GOT3 (cell line): ENCODE data around the gene PRDM2.
A peak's percentile ranks its signal among the peaks of the same experiment; 100 is the strongest.
"Not testable (repeated sequence)": the region's sequence is repeated elsewhere in the genome, so short reads cannot be mapped to it uniquely, and the experiment has no call there.

ENCODE experiments used
- DNase-seq: peaks from one replicate; lab custom pipeline; 2025; ENCODE audit warnings: mixed read lengths; lab: John Stamatoyannopoulos, UW

The PRDM2 gene, protein sequence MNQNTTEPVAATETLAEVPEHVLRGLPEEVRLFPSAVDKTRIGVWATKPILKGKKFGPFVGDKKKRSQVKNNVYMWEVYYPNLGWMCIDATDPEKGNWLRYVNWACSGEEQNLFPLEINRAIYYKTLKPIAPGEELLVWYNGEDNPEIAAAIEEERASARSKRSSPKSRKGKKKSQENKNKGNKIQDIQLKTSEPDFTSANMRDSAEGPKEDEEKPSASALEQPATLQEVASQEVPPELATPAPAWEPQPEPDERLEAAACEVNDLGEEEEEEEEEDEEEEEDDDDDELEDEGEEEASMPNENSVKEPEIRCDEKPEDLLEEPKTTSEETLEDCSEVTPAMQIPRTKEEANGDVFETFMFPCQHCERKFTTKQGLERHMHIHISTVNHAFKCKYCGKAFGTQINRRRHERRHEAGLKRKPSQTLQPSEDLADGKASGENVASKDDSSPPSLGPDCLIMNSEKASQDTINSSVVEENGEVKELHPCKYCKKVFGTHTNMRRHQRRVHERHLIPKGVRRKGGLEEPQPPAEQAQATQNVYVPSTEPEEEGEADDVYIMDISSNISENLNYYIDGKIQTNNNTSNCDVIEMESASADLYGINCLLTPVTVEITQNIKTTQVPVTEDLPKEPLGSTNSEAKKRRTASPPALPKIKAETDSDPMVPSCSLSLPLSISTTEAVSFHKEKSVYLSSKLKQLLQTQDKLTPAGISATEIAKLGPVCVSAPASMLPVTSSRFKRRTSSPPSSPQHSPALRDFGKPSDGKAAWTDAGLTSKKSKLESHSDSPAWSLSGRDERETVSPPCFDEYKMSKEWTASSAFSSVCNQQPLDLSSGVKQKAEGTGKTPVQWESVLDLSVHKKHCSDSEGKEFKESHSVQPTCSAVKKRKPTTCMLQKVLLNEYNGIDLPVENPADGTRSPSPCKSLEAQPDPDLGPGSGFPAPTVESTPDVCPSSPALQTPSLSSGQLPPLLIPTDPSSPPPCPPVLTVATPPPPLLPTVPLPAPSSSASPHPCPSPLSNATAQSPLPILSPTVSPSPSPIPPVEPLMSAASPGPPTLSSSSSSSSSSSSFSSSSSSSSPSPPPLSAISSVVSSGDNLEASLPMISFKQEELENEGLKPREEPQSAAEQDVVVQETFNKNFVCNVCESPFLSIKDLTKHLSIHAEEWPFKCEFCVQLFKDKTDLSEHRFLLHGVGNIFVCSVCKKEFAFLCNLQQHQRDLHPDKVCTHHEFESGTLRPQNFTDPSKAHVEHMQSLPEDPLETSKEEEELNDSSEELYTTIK (N-terminal part only)

DNA sequence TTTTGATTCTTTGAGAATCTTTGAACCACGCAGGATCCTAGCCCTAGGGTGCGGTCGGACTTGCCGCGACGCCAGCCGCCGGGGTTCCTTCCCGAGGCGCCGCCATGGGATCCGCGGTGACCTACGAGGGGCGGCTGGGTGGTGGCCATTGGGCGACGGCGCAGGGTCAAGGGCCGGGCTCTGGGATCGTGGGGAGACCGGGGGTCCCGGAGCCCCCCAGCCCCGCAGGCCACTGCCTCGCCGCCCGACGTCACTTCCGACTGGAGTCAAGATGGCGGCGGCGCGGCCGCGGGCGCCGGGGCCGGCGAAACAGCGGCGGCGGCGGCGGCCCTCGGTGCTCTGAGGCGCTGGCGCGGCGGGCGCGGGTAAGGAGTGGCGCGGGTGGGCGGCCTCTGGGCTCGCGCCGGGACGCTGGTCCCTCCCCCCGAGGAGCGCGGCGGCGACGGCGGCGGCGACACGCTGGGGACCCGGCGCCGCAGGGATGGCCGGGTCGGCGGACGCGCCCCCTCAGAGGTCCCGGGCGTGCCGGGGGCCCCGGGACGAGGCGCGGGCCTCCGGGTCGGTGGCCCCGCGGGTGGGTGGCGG, at the start of gene PRDM2:
TSS of gene PRDM2 (plus strand) at position 253 of the 585 bp plus-strand sequence. CDS start 15,418 bp downstream, outside the sequence.
- DNase-seq, result peak; percentile 20

DNA sequence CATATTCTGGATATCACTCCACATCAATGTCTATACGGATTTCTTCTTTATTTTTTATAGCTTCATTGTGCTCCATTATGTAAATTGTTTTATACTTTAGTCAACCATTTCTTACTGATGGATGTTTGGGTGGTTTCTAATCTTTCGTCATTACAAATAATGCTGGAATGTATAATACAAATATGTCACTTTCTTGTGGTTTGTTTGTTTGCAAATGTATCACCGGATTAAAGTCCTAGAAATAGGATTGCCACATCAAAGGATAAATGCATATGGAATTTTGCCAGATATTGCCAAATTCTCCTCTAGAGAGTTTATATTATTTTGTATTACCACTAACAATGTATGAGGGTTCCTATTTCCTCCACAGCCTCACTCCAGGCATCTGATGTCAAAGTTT, 48.7 kb upstream of the PRDM2 start:
- no peak for DNase-seq

DNA sequence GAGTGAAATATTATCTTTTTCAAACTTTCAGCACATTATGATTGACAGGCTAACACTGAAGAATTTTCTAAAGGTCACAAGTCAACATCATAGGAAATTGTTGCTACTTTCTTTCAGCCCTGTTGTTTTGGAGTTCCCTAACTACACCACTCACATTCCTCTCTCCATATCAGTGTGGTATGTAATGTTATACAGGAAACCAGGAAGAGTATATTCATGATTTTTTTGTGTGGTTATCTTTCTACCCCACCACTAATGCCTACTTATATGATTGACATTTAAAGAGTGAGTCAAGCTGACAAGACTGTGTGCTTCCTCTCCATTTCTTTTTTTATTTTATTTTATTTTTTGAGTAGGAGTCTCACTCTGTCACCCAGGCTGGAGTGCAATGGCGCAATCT, 47.8 kb upstream of the PRDM2 start:
- no peak for DNase-seq

DNA sequence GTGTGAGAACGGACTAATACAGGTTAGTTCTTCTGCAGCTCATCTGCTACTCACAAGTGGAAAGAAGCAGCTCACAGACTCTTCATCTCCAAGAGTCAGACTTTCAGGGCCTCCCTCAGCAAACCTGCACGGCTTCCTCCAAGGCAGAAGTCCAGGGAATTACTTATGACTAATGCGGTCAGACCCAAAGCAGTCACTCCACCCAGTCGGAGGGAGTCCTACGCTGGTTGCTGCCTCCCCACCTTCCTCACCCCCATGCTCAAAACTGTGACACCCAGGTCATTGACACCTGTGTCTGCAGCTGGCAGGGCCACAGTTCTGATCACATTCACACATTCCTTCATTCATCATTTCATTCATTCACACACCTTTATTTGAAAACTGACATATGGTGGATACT, 38.4 kb upstream of the PRDM2 start:
- DNase-seq, result no peak

DNA sequence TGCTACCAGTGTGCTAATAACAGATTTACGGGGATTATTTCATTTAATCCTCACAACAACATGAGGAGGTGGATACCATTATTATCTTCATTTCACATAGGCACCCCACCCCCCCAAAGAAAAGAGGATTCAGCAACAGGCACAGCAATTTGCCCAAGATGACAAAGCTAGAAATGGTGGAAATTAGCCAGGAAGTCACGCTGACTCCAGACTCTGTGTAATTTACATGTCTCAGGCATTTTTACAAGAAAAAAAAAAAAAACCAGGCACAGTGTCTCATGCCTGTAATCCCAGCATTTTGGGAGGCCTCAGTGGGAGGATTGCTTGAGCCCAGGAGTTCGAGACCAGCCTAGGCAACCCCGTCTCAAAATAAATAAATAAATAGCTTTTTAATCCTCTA, 37.5 kb upstream of the PRDM2 start:
- DNase-seq, result no peak

DNA sequence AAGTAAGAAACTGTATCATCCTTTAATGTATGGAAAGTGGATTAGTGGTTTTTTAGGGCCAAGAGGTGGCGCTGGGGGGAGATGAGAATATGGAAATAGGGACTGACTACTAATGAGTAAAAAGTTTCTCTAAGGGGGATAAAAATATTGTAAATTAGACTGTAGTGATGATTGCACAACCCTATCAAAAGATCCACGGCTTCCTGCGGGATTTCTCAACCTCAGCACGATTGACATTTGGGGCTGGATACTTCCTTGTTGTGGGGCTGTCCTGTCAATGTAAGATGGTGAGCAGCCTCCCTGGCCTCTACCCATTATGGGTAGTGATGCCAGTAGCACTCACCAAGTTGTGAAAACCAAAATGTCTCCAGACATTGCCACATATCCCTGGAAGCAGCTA, 36.0 kb upstream of the PRDM2 start:
- no peak for DNase-seq

DNA sequence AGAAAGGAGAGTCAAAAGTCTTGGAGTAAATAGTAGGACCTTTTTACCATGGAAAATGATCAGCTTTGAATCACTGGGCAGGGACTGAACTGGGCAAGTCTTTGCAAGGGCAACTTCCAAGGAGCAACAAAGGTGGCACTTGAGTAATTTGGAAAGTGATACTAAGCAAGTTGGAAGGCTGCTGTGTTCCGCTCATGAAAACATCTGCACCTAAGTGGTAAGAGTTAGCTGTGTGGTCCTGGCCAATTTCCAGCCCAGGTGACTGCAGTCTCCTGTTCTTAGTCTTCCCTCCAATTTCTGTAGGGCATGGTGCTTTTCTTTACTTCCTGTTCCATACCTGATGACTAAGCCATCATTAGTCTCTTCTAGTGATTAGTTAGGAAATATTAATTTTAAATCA, 35.5 kb upstream of the PRDM2 start:
- no peak for DNase-seq

DNA sequence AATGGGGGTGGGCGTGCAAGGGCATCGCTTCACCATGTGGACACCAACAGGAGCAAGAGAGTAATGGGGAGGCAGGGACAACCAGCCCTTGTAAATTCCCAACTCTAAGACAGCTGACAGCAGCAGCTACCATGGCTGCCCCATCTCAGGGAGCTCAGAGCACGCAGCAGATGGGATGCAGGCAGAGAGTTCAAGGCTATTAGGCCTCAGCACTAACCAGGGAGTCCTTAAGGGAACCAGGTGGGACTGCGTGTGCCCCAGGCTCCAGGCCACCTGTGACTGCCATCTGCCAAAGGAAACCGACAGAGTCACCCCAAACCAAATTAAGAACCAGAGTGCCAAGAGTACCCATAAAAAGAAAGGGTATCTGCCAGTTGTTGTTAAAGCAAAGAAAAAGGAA, 33.7 kb upstream of the PRDM2 start:
- DNase-seq, result no peak

DNA sequence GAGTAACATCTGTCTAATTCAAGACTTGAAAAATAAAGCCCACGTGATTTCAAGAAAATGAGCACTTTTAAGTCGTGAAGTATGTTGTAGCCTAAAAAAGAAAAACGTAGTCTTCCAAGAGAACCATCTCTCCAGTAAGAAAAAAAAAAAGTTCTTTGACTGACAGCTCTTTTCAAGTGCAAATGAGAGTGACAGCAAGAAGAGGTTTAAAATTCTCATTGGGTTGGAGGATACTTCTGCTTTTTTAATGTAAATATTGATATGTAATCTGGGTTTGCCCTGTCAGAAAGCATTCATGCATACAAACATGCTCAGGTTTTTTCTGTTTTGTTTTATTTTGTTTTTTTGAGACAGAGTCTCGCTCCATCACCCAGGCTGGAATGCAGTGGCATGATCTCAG, 32.3 kb upstream of the PRDM2 start:
- DNase-seq, result no peak

DNA sequence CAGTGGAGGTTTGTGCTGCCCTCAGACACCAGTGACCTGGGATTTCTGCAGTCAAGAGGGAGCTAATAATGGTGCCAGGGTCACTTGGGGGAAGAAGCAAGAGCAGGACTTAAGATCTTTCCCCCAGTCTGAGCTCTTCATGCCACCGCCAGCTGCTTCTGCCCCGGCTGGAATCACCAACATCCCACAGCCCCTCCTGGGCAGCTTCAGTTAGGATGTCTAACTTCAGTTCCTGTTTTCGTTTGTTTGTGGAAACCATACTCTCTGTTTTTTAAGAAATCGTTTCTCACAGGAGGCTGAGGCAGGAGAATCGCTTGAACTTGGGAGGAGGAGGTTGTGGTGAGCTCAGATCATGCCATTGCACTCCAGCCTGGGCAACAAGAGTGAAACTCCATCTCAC, 25.6 kb upstream of the PRDM2 start:
- DNase-seq, result no peak

DNA sequence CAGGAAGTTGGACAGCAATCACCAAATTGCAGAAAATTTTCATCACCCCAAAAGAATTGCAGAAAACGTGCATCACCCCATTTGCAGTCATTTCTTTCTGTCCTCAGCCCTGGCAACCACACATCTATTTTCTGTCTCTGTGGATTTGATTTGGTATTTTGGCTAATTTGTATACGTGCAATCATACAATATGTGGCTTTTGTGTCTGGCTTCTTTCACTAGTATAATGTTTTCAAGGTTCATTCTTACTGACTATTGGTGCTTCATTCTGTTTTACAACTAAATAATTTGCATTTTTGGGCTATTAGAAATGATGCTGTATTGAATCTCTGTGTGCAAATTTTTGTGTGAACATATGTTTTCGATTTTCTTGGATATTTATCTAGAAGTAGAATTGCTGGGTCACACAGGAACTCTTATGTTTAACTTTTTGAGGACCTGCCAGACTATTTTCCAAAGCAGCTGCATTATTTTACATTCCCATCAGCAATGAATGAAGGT, 24.8 kb upstream of the PRDM2 start:
- no peak for DNase-seq

DNA sequence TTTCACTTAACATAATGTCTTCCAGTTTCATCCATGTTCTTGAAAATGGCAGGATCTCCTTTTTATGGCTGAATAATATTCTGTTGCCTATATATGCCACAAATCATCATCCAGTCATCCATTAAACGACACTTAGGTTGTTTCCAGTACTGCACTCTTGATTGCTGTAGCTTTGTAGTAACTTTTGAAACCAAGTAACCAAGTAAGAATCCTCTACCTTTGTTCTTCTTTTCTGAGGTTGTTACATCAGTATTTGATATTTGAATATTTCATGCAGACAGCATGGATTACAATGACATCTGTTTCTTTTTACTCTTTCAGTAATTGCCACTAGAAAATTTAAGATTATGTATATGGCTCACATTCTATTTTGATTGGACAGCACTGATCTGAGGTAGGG, 22.1 kb upstream of the PRDM2 start:
- DNase-seq, result no peak

DNA sequence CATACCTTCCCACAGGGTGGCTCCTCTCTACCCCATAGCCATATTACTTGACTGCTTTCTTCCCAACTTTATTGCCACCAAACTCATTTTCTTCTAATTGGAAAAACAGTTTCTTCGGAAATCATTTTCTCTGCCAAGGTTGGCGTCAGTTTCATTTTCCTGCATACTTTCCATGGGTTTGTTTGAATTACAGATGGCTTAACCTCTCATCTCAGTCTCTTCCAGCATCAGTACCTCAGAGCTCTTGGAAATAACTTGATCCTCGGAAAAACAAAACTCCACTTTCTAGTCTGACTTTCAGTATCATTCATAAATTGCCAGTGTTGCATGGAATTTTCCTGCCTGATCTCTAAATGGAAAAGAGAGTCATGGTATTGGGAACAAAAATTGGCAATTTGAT, 20.3 kb upstream of the PRDM2 start:
- DNase-seq, result no peak

DNA sequence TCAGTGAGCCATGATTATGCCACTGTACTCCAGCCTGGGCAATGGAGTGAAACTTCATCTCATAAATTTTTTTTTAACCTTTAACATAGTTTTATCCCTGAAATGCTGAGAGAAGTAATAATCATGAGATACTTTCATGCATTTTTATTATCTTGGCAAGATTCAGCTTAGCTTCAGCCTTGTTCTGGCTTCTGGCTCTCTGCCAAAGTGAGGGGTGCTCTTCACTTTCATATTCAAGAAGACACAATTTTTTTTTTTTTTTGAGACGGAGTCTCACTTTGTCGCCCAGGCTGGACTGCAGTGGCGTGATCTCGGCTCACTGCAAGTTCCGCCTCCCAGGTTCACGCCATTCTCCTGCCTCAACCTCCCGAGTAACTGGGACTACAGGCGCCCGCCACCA, 19.4 kb upstream of the PRDM2 start:
- not testable (repeated sequence) for DNase-seq

DNA sequence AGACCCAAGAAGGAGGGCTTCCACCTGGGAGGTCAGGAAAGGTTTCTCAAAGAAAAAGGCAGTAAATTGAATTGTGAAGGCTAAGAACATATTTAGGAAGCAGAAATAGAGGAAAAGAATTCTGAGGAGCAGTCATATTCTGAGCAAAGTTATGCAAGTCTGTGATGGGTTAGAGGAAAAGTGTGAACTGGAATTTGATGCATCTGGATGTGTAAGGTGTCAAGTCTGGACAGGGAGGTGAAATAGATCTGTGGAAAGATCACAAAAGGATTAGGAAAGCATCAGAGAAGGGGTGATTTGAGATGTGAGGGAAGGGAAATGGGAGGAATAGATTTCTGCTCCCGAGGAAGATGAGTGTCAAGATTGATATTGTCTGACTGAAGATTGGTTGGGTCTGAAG, 18.1 kb upstream of the PRDM2 start:
- no peak for DNase-seq

DNA sequence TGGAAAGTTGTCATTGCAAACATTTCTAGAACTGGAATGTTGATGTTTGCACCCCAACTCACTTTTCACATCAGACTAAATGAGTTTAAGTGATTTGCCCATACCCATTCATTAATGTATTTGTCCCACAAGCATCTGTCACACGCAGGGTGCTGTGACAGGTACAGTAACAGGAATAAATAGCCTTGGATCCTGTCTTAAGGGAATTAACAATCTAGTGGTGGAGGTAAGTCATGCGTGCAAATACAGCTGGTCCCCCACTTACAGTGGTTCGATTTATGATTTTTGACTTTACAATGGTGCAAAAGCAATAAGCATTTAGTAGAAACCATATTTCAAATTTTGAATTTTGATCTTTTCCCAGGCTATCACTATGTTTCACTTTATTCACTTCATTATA, 17.5 kb upstream of the PRDM2 start:
- no peak for DNase-seq

DNA sequence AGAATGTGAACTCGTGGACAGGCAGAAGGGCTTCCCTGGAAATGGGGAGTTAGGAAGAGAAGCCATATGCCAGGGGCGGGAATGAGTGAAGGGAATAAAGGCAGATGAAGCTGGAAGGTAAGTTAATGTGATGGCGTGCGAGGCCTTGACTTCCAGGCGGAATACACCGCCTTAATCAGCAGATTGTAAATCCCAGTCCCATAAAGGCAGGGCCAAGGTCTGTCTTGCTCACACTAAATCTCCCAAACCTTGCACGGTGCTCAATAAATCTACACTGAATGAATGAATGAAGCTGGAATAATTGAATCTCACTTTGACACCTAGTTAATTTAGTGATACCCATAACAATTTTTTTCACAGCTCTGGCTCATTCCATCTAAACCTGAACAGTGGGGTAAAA, 16.8 kb upstream of the PRDM2 start:
- no peak for DNase-seq

DNA sequence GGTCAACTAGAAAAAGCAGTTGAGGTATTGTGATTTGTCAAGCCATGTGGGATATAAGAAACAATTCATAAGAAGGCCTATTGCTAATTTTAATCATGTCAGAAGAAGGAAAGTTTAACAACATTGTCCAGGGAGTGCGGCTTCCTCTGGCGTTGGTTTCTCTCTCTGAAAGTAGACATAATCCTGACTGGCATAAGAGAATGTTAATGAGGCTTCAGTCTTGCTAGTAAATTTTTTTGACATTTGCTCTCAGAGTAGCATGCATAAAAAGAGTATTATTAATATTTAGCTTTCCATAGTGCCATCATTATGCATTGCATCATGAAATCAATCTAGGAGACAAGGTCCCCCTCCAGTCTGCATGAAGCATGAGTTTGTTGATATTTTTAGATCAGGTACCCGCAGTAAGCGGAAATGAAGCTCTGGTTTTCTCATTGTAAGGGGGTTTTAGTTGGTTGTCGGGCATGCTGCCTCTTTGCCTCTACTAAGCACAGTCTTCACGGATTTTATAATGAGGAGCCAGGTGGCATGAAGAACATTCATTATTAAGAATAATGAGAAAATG, 12.8 kb upstream of the PRDM2 start:
- DNase-seq, result no peak

DNA sequence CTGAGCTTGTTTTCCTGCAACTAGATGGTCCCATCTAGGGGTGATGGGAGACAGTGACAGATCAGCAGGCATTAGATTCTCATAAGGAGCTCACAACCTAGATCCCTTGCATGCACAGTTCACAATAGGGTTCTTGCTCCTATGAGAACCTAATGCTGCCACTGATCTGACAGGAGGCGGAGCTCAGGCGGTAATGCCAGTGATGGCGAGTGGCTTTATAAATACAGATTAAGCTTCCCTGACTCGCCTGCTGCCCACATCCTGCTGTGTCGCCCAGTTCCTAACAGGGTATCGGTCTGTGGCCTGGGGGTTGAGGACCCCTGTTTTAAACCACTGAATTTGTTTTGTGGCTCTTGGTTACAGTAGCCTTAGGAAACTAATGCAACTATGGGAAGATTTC, 6.9 kb upstream of the PRDM2 start:
- DNase-seq, result not testable (repeated sequence)

DNA sequence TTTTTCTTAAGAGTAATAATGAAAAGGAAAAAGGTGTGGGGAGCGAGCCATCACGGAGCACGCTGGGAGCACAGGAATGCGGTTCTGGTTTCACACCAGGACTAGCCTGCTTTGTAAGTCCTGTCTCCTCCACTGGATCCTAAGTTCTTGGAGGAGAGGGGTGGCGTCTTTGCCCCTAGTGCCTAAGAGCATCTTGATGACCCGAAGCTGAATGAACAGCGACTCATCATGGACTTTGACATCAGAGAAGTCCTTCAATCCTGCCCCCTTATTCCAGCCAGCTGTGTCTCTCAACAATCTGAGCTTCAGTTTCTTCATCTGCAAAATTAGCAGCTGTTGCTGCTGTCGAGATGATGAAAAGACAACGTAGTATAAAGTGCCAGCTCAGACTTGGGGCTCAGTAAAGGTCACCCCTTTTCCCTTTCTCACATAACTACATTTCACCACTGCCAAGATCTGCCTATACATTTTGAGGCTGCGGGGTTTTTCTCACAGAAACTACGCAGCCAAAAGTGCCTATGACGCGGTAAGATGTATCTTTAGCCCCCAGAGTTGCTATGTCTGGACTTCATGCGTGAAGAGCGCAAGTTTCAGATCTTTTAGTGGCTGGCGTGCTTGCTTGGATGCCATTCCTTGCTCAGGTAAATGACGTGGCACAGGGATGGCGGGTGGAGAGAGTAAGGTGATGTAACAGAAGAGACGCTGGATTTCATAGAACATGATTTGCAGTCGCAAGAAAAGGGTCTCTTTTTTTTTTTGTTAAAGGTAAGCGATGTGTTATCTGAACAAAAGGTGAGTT, 4.9 kb upstream of the PRDM2 start:
- DNase-seq, result no peak

DNA sequence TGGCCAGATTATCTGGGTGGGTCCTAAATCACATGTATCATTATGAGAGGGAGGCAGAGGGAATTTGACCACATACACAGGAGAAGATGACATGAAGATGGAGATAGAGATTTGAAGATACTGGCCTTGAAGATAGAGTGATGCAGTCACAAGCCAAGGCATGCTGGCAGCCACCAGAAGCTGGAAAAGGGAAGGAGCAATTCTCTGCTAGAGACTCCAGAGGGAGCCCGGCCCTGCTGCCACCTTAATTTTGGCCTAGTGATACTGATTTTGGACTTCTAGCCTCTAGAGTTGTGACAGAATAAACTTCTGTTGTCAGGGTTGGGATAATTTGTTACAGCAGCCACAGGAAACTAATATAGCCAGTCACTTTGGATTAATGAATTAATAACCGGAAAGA, 2.2 kb upstream of the PRDM2 start:
- no peak for DNase-seq
